Endodermal cell (in vitro differentiated cells): ENCODE measurements around the gene SIN3B. TPM values are rescaled to one million over a fixed set of nuclear protein-coding genes. Genes with fewer than 3 reads are reported as not detected.

Source experiments
- DNase-seq: peaks from one replicate; pipeline ENCODE4 v3.0.0-alpha.2; 2017
- H3K27ac ChIP-seq: 2 replicates; pipeline ENCODE4 v1.5.1; 2013; ENCODE audit warnings: mild to moderate bottlenecking, low read depth, low read length, moderate library complexity
- H3K27me3 ChIP-seq: 2 replicates; pipeline ENCODE4 v1.6.1; 2013; ENCODE audit warnings: mild to moderate bottlenecking, low read length, moderate library complexity; ENCODE audit not compliant: insufficient read depth, control insufficient read depth, poor library complexity, severe bottlenecking
- H3K36me3 ChIP-seq: 2 replicates; pipeline ENCODE4 v1.7.0; 2013; ENCODE audit warnings: mild to moderate bottlenecking, low read length, moderate library complexity; ENCODE audit not compliant: control insufficient read depth, insufficient read depth
- H3K4me1 ChIP-seq: one replicate; pipeline ENCODE4 v1.7.0; 2013; ENCODE audit warnings: low read length; ENCODE audit not compliant: control insufficient read depth, insufficient read depth
- H3K4me3 ChIP-seq: 2 replicates; pipeline ENCODE4 v1.5.1; 2013; ENCODE audit warnings: mild to moderate bottlenecking, low read length, moderate library complexity
- H3K9ac ChIP-seq: 2 replicates; pipeline ENCODE4 v1.6.1; 2013; ENCODE audit warnings: mild to moderate bottlenecking, low read length, moderate library complexity; ENCODE audit not compliant: poor library complexity, severe bottlenecking; ENCODE audit errors: extremely low read depth
- H3K9me3 ChIP-seq: 2 replicates; pipeline ENCODE4 v1.6.1; 2013; ENCODE audit warnings: mild to moderate bottlenecking, low read length, moderate library complexity; ENCODE audit not compliant: control insufficient read depth
- H3K27ac Mint-ChIP-seq: 2 replicates; pipeline ENCODE4 v1.8.0; 2020; ENCODE audit warnings: mixed read lengths
- H3K27me3 Mint-ChIP-seq: 2 replicates; pipeline ENCODE4 v1.8.0; 2021; ENCODE audit warnings: mild to moderate bottlenecking, mixed read lengths; ENCODE audit not compliant: insufficient read depth
- H3K36me3 Mint-ChIP-seq: 2 replicates; pipeline ENCODE4 v1.8.0; 2020; ENCODE audit warnings: low read depth, mixed read lengths
- H3K4me1 Mint-ChIP-seq: 2 replicates; pipeline ENCODE4 v1.8.0; 2020; ENCODE audit warnings: mixed read lengths
- H3K4me3 Mint-ChIP-seq: 2 replicates; pipeline ENCODE4 v1.8.0; 2020; ENCODE audit warnings: mild to moderate bottlenecking, moderate library complexity, mixed read lengths
- H3K9me3 Mint-ChIP-seq: 2 replicates; pipeline ENCODE4 v1.8.0; 2020; ENCODE audit warnings: mild to moderate bottlenecking, mixed read lengths
- WGBS, 2 experiments: methylation state at CpG; one replicate each; pipeline versions ENCODE4 v1.1.5 to v1.1.7; 2013; ENCODE audit warnings: missing lambda C conversion rate in 2 of 2, mixed read lengths in 1 of 2; ENCODE audit not compliant: insufficient coverage in 1 of 2, insufficient read length in 1 of 2; 5-methylcytosine and 5-hydroxymethylcytosine counted together
- total RNA-seq, 2 donors: library from RNA; stranded (reverse); fragmentation: NEBNext Ultra II Directional in 1 of 2; extraction: Animal tissue kit (Norgen Biotek cat#: 25700) in 1 of 2; gene quantifications; 2 replicates in 1 of 2; 3 replicates in 1 of 2; pipeline ENCODE4 v1.2.1, GENCODE V29; 2021
- TF ChIP-seq, protein P1 (sequence below): fragments of 200-600 bp; sonication (generic); conservative IDR thresholded peaks from 2 replicates; pipeline ENCODE4 v1.5.0; 2021; ENCODE audit warnings: antibody characterized with exemption, mild to moderate bottlenecking

Gene SIN3B
- total RNA-seq, 2 donors from 2014 or later: 68.0 to 78.4 TPM

- 98% methylated on average over 4 of the region's 4 CpGs; no CpG with 5 or more reads in 1 of the 2 experiments for WGBS, 2 experiments
- H3K9me3 ChIP-seq: no peaks in the 10 kb centered on the region
- Mint-ChIP-seq H3K36me3 (peaks cover 86% of the 10 kb centered on the region), H3K27ac (no peak overlapping the region), H3K4me1 (no peaks in the 10 kb centered on the region), H3K4me3 (no peak overlapping the region), H3K27me3 (no peaks in the 10 kb centered on the region), H3K9me3 (no peaks in the 10 kb centered on the region)
- no peaks in the 10 kb centered on the region for H3K27me3 ChIP-seq
- TF ChIP-seq, protein P1, sequence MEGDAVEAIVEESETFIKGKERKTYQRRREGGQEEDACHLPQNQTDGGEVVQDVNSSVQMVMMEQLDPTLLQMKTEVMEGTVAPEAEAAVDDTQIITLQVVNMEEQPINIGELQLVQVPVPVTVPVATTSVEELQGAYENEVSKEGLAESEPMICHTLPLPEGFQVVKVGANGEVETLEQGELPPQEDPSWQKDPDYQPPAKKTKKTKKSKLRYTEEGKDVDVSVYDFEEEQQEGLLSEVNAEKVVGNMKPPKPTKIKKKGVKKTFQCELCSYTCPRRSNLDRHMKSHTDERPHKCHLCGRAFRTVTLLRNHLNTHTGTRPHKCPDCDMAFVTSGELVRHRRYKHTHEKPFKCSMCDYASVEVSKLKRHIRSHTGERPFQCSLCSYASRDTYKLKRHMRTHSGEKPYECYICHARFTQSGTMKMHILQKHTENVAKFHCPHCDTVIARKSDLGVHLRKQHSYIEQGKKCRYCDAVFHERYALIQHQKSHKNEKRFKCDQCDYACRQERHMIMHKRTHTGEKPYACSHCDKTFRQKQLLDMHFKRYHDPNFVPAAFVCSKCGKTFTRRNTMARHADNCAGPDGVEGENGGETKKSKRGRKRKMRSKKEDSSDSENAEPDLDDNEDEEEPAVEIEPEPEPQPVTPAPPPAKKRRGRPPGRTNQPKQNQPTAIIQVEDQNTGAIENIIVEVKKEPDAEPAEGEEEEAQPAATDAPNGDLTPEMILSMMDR: no peak
- H3K27ac ChIP-seq: no peak overlapping the region
- H3K4me1 ChIP-seq: no peaks in the 10 kb centered on the region
- H3K4me3 ChIP-seq: no peak overlapping the region
- no peak overlapping the region for H3K9ac ChIP-seq
- peaks cover 93% of the 10 kb centered on the region for H3K36me3 ChIP-seq
- DNase-seq: no peak
Measured at GRCh38 chr19:16850133-16850532, 20.9 kb downstream of the SIN3B start.

- Mint-ChIP-seq H3K27ac (no peak overlapping the region), H3K4me1 (no peaks in the 10 kb centered on the region), H3K36me3 (peaks cover 80% of the 10 kb centered on the region), H3K9me3 (no peaks in the 10 kb centered on the region), H3K27me3 (no peaks in the 10 kb centered on the region), H3K4me3 (no peak overlapping the region)
- no peaks in the 10 kb centered on the region for H3K9me3 ChIP-seq
- H3K4me1 ChIP-seq: no peaks in the 10 kb centered on the region
- no peaks in the 10 kb centered on the region for H3K27me3 ChIP-seq
- no peak for DNase-seq
- no peak overlapping the region for H3K9ac ChIP-seq
- TF ChIP-seq, protein P1: no peak
- peaks cover 88% of the 10 kb centered on the region for H3K36me3 ChIP-seq
- 93% methylated on average over 23 to 33 of the region's 33 CpGs for WGBS, 2 experiments
- H3K27ac ChIP-seq: no peak overlapping the region
- H3K4me3 ChIP-seq: no peak overlapping the region
Measured at GRCh38 chr19:16851031-16851712, 22.0 kb downstream of the SIN3B start.

GRCh38 chr19:16853066-16853465 is 23.9 kb downstream of the SIN3B start:
- whole genome bisulfite sequencing, 2 experiments: 97 to 100% methylated on average over 3 to 7 of the region's 7 CpGs
- Mint-ChIP-seq H3K4me3 (no peak overlapping the region), H3K36me3 (peaks cover 77% of the 10 kb centered on the region), H3K27me3 (no peaks in the 10 kb centered on the region), H3K9me3 (no peaks in the 10 kb centered on the region), H3K27ac (no peak overlapping the region), H3K4me1 (no peaks in the 10 kb centered on the region)
- Histone ChIP-seq H3K4me3 (no peak overlapping the region), H3K9ac (no peak overlapping the region), H3K27ac (no peak overlapping the region), H3K9me3 (no peaks in the 10 kb centered on the region), H3K27me3 (no peaks in the 10 kb centered on the region), H3K4me1 (no peaks in the 10 kb centered on the region), H3K36me3 (peaks cover 82% of the 10 kb centered on the region)
- TF ChIP-seq, protein P1: no peak
- DNase-seq: no peak
